ENCODE results near the gene SERPINA6. TPM values are rescaled to one million over a fixed set of nuclear protein-coding genes. Genes with fewer than 3 reads are reported as not detected.

SERPINA6 gene
- total RNA-seq, 1 experiment from 2014 or later: not detected

DNA sequence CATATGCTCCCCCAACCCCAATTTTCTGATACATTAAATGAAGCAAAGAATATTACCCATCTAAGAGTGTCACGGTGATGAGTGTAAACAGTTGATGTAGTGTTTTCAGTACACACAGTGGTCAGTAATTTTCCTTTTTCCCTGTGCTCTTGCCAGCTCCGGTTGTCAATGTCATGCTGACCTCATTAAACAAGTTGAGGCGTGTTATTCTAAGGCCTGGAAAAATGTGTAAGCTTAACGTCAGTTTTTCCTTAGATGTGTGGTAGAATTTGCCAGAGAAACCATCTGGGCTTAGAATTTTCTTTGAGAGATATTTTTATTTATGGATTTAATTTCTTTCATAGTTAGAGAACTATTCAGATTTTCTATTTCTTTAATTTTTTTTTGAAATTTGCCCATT lies 11.7 kb upstream of the SERPINA6 start:
- DNase-seq (ENCODE audit: low read depth, low spot score) (no peak), ATAC-seq (no peak)
- Histone ChIP-seq H3K9me3 (ENCODE audit: control insufficient read depth, insufficient read depth, low read depth, low read length) (no peaks in the 10 kb centered on the region), H3K4me3 (ENCODE audit: low read depth in 2 of 2, low read length in 2 of 2) (no peak overlapping the region), H3K36me3 (ENCODE audit: control insufficient read depth, insufficient read depth, low read length) (no peaks in the 10 kb centered on the region), H3K27ac (ENCODE audit: low read length) (no peak overlapping the region), H3K27me3 (ENCODE audit: control insufficient read depth, insufficient read depth, low read length) (no peaks in the 10 kb centered on the region), H3K4me1 (ENCODE audit: control insufficient read depth, insufficient read depth, low read length) (no peaks in the 10 kb centered on the region)
- no TSS peak for BruUV-seq (replicated peaks)
- ChIA-PET CTCF (interaction anchor here (0.6 kb wide), 1 partner anchor 1488 kb away, joined by 3 read pairs; no protein-coding TSS in a partner anchor), POLR2A (no interaction called here)
- TF ChIP-seq SIN3A (IDR thresholded peaks at IDR 0.05; ENCODE audit: borderline replicate concordance, insufficient read depth, low read depth, low read length) (no peak), TCF7L2 (IDR thresholded peaks at IDR 0.05; ENCODE audit: low read depth, low read length) (no peak), POLR2AphosphoS5 (IDR thresholded peaks at IDR 0.05; ENCODE audit: low read depth, low read length) (no peak)
- TF ChIP-seq, protein P1, sequence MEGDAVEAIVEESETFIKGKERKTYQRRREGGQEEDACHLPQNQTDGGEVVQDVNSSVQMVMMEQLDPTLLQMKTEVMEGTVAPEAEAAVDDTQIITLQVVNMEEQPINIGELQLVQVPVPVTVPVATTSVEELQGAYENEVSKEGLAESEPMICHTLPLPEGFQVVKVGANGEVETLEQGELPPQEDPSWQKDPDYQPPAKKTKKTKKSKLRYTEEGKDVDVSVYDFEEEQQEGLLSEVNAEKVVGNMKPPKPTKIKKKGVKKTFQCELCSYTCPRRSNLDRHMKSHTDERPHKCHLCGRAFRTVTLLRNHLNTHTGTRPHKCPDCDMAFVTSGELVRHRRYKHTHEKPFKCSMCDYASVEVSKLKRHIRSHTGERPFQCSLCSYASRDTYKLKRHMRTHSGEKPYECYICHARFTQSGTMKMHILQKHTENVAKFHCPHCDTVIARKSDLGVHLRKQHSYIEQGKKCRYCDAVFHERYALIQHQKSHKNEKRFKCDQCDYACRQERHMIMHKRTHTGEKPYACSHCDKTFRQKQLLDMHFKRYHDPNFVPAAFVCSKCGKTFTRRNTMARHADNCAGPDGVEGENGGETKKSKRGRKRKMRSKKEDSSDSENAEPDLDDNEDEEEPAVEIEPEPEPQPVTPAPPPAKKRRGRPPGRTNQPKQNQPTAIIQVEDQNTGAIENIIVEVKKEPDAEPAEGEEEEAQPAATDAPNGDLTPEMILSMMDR (IDR thresholded peaks at IDR 0.05): no peak
- TF ChIP-seq, protein P2, sequence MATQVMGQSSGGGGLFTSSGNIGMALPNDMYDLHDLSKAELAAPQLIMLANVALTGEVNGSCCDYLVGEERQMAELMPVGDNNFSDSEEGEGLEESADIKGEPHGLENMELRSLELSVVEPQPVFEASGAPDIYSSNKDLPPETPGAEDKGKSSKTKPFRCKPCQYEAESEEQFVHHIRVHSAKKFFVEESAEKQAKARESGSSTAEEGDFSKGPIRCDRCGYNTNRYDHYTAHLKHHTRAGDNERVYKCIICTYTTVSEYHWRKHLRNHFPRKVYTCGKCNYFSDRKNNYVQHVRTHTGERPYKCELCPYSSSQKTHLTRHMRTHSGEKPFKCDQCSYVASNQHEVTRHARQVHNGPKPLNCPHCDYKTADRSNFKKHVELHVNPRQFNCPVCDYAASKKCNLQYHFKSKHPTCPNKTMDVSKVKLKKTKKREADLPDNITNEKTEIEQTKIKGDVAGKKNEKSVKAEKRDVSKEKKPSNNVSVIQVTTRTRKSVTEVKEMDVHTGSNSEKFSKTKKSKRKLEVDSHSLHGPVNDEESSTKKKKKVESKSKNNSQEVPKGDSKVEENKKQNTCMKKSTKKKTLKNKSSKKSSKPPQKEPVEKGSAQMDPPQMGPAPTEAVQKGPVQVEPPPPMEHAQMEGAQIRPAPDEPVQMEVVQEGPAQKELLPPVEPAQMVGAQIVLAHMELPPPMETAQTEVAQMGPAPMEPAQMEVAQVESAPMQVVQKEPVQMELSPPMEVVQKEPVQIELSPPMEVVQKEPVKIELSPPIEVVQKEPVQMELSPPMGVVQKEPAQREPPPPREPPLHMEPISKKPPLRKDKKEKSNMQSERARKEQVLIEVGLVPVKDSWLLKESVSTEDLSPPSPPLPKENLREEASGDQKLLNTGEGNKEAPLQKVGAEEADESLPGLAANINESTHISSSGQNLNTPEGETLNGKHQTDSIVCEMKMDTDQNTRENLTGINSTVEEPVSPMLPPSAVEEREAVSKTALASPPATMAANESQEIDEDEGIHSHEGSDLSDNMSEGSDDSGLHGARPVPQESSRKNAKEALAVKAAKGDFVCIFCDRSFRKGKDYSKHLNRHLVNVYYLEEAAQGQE (IDR thresholded peaks at IDR 0.05; ENCODE audit: insufficient read depth in 1 of 2, low read depth in 2 of 2, low read length in 1 of 2): no peak
- intact Hi-C loops (cut with micrococcal nuclease; ENCODE audit: unreplicated experiment) (no loop called here), in situ Hi-C loops (cut with HindIII; ENCODE audit: low pct_unique_long_range_greater_than_20kb, low sequenced_read_pairs) (no loop called here)

DNA sequence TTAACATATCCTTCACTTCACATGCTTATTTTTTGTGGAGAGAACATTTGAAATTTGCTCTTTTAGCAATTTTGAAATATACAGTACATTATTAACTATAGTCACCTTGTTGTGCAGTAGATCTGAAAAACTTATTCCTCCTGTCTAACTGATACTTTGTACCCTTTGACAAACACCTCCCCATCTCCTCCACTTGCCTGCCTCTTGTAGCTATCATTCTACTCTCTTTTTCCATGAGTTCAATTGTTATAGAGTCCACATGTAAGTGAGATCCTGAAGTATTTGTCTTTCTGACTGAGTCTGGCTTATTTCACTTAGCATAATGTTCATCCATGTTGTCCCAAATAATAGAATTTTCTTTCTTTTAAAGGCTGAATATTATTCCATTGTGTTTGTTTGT lies 9.5 kb upstream of the SERPINA6 start:
- no peak for ATAC-seq
- DNase-seq (ENCODE audit: low read depth, low spot score): no peak
- TF ChIP-seq TCF7L2 (IDR thresholded peaks at IDR 0.05; ENCODE audit: low read depth, low read length) (no peak), SIN3A (IDR thresholded peaks at IDR 0.05; ENCODE audit: borderline replicate concordance, insufficient read depth, low read depth, low read length) (no peak), POLR2AphosphoS5 (IDR thresholded peaks at IDR 0.05; ENCODE audit: low read depth, low read length) (no peak)
- TF ChIP-seq, protein P1 (IDR thresholded peaks at IDR 0.05): no peak
- TF ChIP-seq, protein P2 (IDR thresholded peaks at IDR 0.05; ENCODE audit: insufficient read depth in 1 of 2, low read depth in 2 of 2, low read length in 1 of 2): no peak
- CTCF ChIA-PET: no interaction called here
- BruUV-seq (replicated peaks): no TSS peak
- no peak overlapping the region for H3K27ac ChIP-seq (ENCODE audit: low read length)
- no peaks in the 10 kb centered on the region for H3K9me3 ChIP-seq (ENCODE audit: control insufficient read depth, insufficient read depth, low read depth, low read length)
- H3K36me3 ChIP-seq (ENCODE audit: control insufficient read depth, insufficient read depth, low read length): no peaks in the 10 kb centered on the region
- intact Hi-C loops (cut with micrococcal nuclease; ENCODE audit: unreplicated experiment) (no loop called here), in situ Hi-C loops (cut with HindIII; ENCODE audit: low pct_unique_long_range_greater_than_20kb, low sequenced_read_pairs) (no loop called here)
- POLR2A ChIA-PET: no interaction called here
- H3K27me3 ChIP-seq (ENCODE audit: control insufficient read depth, insufficient read depth, low read length): no peaks in the 10 kb centered on the region
- H3K4me1 ChIP-seq (ENCODE audit: control insufficient read depth, insufficient read depth, low read length): no peaks in the 10 kb centered on the region
- no peak overlapping the region for H3K4me3 ChIP-seq (ENCODE audit: low read depth in 2 of 2, low read length in 2 of 2)
